Vagina (tissue), 2 donors: ENCODE measurements around the gene SRCIN1.

Source experiments
- POLR2A ChIP-seq, 2 donors: fragments of 450-650 bp; IDR thresholded peaks; one replicate each; pipeline ENCODE4 v1.6.1; 2017; ENCODE audit warnings: antibody characterized with exemption in 2 of 2, mild to moderate bottlenecking in 2 of 2, moderate library complexity in 2 of 2
- POLR2AphosphoS5 ChIP-seq, 2 donors: sonication (generic); formaldehyde crosslinking; IDR thresholded peaks; one replicate each; pipeline ENCODE4 v1.9.0; 2017; ENCODE audit warnings: antibody characterized with exemption in 2 of 2, mild to moderate bottlenecking in 2 of 2, low read depth in 1 of 2; ENCODE audit not compliant: insufficient read depth in 1 of 2
- TF ChIP-seq, protein P1 (sequence below), 3 experiments: fragments of 450-650 bp in 2 of 3; fragments of 200-600 bp in 1 of 3; sonication (generic) in 1 of 3; IDR thresholded peaks; one replicate each; pipeline ENCODE4 v1.5.1; 2017 to 2019; ENCODE audit warnings: antibody characterized with exemption in 3 of 3, mild to moderate bottlenecking in 2 of 3, moderate library complexity in 2 of 3

DNA sequence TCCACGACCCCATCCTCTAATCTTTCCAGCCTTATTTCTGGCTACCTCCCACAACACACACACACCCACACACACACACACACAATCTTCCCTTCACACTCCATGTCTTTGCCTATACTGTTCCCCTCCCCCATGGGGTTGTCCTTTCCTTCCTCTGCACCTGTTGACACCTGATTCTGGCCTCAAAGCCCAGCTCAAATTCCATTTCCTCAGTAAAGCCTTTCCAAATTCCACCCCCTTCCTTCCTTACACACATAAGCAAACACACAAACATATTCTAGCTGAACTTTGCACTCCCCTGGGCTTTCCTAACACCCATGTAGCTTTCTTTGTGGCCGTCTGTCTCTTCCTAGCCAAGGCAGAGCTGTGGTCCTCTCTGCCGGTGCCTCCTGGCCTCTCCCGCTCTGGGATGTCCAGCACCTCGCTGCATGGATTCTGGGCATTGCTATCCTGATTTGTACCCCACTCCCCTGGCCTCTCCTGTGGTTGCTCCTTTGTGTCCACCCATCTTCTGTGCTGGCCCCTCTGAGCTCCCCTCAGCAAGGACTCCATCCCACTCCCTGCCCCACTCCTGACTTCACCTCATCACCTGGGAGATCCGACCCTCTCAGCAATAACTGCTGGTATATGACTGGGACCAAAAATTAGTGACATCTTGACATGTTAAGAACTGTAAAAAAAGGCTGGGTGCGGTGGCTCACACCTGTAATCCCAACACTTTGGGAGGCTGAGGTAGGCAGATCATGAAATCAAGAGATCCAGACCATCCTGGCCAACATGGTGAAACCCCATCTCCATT is 8.4 kb upstream of the SRCIN1 start:
- TF ChIP-seq, protein P1, sequence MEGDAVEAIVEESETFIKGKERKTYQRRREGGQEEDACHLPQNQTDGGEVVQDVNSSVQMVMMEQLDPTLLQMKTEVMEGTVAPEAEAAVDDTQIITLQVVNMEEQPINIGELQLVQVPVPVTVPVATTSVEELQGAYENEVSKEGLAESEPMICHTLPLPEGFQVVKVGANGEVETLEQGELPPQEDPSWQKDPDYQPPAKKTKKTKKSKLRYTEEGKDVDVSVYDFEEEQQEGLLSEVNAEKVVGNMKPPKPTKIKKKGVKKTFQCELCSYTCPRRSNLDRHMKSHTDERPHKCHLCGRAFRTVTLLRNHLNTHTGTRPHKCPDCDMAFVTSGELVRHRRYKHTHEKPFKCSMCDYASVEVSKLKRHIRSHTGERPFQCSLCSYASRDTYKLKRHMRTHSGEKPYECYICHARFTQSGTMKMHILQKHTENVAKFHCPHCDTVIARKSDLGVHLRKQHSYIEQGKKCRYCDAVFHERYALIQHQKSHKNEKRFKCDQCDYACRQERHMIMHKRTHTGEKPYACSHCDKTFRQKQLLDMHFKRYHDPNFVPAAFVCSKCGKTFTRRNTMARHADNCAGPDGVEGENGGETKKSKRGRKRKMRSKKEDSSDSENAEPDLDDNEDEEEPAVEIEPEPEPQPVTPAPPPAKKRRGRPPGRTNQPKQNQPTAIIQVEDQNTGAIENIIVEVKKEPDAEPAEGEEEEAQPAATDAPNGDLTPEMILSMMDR (IDR thresholded peaks at IDR 0.05) = no peak
- TF ChIP-seq POLR2A (IDR thresholded peaks at IDR 0.05) (no peak), POLR2AphosphoS5 (IDR thresholded peaks at IDR 0.05; ENCODE audit: insufficient read depth in 1 of 2, low read depth in 1 of 2) (no peak)
